NCI-H2081 treated with DMSO at 0.1 percent for 48 hours (cell line): ENCODE measurements around the gene KPTN.
A peak's percentile ranks its signal among the peaks of the same experiment; 100 is the strongest.

Experiments
- DNase-seq: peaks from one replicate; lab custom pipeline; 2025; lab: John Stamatoyannopoulos, UW

The KPTN gene

DNA sequence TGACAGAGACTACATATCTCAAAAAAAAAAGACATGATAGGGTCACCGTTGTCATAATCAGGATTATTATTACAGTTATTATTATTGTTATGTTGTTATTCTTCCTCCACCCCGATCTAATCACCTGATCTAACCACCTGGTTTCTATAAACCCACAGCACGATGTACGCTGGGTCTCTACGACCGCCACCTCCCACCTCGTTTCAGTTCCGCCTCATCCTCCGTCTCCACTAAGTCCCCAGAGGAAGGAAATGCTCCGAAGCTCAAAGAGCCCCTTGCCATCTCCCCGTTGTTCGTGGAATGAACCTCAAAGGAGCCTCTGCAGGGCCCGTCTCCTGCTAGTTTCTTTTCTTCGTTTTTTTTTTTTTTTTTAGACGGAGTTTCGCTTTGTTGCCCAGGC is 48.8 kb downstream of the KPTN start:
- DNase-seq, result no peak

DNA sequence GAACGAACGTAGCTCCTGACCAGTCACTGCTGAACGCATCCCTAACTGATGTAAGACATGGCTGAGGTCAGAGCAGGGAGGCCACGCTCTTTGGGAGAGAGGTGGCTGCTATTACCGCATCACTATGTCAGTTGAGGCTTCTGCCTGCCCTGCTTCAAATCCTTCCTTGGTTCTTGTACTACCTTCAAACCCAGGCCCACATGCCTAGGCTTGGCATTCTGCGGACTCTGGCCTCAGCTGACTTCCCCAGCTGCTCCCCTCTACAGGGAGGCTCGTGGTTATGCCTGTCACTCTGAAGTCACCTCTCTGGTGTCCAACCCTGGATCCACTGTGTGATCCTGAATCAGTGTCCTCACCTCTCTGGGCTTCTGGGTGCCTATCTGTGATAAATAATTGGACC is 49.9 kb downstream of the KPTN start:
- DNase-seq, result no peak

DNA sequence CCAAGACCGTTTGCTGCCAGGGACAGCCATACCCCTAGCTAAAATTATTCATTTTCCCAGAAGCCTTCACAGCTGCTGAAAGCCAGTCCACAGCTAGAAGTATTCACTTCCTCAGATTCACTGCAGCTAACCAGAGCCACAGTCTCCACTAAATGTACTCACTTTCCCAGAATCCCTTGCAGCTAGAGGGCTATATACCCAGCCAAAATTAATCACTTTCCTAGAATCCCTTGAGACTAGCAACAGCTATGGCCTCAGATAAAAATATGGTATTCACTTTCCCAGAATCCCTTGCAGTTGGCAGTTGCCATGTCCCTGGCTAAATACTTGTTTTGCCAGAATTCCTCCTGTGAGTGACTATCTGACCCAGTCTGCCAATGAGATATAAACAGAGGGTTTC is 50.9 kb downstream of the KPTN start:
- no peak for DNase-seq

DNA sequence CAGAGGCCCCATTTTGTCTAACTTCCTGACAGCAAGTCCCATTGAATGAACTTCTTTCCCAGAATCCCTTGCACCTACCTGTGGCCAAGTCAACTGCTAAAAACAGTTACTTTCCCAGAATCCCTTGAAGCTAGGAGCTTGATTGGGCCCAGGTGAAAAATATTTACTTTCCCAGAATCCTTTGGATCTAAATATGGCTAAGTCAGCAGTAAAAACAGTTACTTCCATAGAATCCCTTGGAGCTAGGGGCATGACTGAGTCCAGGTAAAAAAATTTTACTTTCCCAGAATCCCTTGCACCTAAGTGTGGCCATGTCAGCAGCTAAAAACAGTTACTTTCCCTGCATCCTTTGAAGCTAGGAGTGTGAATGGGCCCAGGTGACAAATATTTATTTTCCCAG is 51.5 kb downstream of the KPTN start:
- no peak for DNase-seq

- no peak for DNase-seq
Observed at GRCh38 chr19:47432091-47432490, 51.9 kb downstream of the KPTN start.

DNA sequence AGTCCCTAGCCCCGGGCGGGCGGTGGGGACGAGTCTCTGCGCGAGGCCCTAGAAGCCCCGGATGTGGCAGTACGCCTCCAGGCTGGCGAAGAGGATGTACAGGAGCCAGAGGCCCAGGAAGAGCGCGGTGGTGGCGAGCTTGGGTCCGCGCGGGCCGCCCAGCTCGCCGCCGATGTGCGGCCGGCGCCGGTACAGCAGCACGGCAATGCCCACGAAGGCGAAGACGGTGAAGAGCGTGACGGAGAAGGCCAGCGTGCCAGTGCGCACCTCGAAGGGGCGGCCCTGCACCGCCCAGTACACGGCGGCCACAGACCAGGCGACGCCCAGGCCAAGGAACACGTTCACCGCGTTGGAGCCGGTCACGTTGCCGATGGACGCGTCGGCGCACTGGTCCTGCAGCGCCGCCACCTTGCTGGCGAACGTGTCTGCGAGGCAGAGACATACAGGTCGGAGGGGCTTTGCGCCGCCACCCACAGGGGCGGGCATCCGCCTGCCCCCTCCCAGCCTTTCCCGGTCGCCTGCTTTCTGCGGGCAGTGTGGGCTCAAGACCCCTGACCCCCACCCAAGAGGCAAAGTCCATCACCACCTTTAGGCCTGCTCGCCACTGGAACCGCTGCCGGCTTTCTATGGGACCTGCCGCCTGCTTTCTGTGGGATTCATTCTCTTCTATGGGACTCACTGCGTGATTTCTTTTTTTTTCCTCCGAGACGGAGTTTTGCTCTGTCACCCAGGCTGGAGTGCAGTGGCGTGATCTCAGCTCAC is 53.8 kb downstream of the KPTN start:
- no peak for DNase-seq

DNA sequence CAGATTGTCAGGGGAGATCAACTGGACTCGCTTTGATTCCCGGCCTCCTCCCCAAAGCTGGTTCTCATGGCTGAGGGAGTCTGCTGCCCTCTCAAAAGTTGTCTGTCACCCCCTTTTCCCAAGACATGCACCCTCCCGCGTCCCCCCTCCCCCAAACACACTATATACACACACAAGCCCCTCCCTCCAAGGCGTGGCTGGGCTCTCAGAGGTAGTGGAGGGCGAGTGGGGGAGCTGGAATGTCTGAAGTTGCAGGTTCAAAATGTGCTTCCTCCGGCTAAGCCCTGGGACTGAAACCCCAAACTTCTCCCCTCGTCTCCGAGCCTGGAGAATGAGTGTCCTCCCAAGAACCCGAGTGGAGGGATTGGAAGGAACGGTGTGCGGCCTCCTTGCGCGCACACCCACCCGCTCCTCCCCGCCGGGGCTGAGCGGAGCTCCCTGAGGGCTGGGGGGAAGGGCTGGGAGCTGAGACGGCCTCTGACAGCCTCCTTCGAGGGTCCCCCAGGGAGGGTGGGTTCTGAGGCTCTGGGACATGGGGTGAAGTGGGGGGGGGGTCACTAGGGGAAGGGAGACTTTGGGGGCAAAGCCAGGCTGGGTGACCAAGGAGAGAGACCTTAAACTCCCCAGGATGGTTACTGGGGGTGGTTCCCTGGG is 54.8 kb downstream of the KPTN start:
- DNase-seq, result no peak

GRCh38 chr19:47428177-47428894 is 55.7 kb downstream of the KPTN start:
- DNase-seq, result peak; percentile 64

DNA sequence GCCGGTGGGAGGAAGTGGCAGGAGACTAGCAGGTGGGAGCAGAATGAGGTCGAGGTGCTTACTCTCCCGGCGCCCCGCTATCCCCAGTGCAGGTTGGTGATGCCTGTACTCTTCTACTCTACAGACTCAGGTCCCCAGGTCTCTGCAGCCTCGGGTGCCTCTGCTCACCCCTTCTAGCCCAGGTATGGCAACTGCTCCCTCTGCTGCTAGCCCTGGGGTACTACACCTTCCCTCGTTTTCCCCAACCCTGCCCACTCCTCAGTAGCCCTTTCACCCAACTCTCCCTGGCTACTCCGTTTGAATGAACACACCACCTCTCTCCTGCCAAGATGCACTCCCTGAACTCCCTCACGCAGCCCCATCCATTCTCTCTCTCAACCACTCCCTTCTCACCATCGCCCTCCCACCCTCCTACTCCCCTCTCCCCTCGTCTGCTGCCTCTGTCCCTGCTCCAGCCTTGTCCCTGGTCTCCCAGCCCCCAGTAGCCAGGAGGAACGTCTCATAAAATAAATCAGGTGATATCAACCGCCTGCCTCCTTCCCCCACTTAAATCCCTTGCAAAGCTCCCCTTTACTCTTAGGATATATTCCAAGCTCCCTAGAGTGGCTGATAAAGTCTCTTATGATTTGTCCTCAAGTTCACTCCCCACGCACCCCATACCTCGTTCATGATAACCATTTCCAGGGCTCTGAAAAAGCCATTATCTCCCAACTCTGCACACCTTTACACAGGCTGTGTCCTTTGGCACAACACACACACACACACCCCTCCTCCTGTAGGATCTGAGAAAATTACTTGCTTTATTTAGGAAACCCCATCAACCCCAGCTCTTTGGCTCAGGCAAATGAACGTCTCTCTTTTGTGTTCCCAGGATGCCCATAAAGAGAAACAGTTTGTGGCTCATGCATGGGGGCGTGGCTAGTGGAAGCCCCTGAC is 56.5 kb downstream of the KPTN start:
- no peak for DNase-seq
